ENCODE data around the gene OR2T6. TPM values are rescaled to one million over a fixed set of nuclear protein-coding genes. Genes with fewer than 3 reads are reported as not detected.

Gene OR2T6
- total RNA-seq, 4 donors from 2014 or later, result not detected

- intact Hi-C loops (cut with DNase I), result no loop called here
- H3K27ac ChIP-seq (replicated peaks in 1 of 4), result no peak overlapping the region
- WGBS, result 65% methylated on average over 2 of the region's 2 CpGs
- no peaks in the 10 kb centered on the region for H3K9me3 ChIP-seq
- no peak for TF ChIP-seq POLR2A (IDR thresholded peaks at IDR 0.05; ENCODE audit: low read depth)
- TF ChIP-seq CTCF (IDR thresholded peaks at IDR 0.05), result no peak
- TF ChIP-seq POLR2AphosphoS5 (IDR thresholded peaks at IDR 0.05), result no peak
- no peak for TF ChIP-seq EP300 (IDR thresholded peaks at IDR 0.05)
- peaks cover 0 to 11% (median 0%) of the 10 kb centered on the region in 4 donors for H3K27me3 ChIP-seq
- no peaks in the 10 kb centered on the region for H3K4me1 ChIP-seq
- no peaks in the 10 kb centered on the region for H3K36me3 ChIP-seq
- H3K4me3 ChIP-seq, result no peak overlapping the region
- no peak for DNase-seq (ENCODE audit: extremely low spot score)
Observed at GRCh38 chr1:248388426-248388825, 12.9 kb downstream of the OR2T6 start.

GRCh38 chr1:248393050-248393449 is 17.5 kb downstream of the OR2T6 start:
- 77% methylated on average over 2 of the region's 2 CpGs for WGBS
- no peak for DNase-seq (ENCODE audit: extremely low spot score)
- H3K27ac ChIP-seq (replicated peaks in 1 of 4), result no peak overlapping the region
- TF ChIP-seq POLR2A (IDR thresholded peaks at IDR 0.05; ENCODE audit: low read depth) (no peak), POLR2AphosphoS5 (IDR thresholded peaks at IDR 0.05) (no peak), EP300 (IDR thresholded peaks at IDR 0.05) (no peak), CTCF (IDR thresholded peaks at IDR 0.05) (no peak)
- no peaks in the 10 kb centered on the region for H3K9me3 ChIP-seq
- intact Hi-C loops (cut with DNase I), result no loop called here
- no peaks in the 10 kb centered on the region for H3K4me1 ChIP-seq
- H3K4me3 ChIP-seq, result no peak overlapping the region
- H3K27me3 ChIP-seq, result no peaks in the 10 kb centered on the region
- H3K36me3 ChIP-seq, result no peaks in the 10 kb centered on the region

- no peaks in the 10 kb centered on the region for H3K27me3 ChIP-seq
- H3K4me1 ChIP-seq, result no peaks in the 10 kb centered on the region
- no peaks in the 10 kb centered on the region for H3K9me3 ChIP-seq
- no peak within 1 kb of the TSS for H3K4me3 ChIP-seq
- 69% methylated on average over 3 of the region's 3 CpGs for WGBS
- intact Hi-C loops (cut with DNase I), result no loop called here
- TF ChIP-seq CTCF (IDR thresholded peaks at IDR 0.05) (no peak), POLR2A (IDR thresholded peaks at IDR 0.05; ENCODE audit: low read depth) (no peak), POLR2AphosphoS5 (IDR thresholded peaks at IDR 0.05) (no peak), EP300 (IDR thresholded peaks at IDR 0.05) (no peak)
- H3K36me3 ChIP-seq, result no peaks in the 10 kb centered on the region
- no peak within 1 kb of the TSS for H3K27ac ChIP-seq (replicated peaks in 1 of 4)
- DNase-seq (ENCODE audit: extremely low spot score), result no peak
Observed at GRCh38 chr1:248402748-248403147, 27.2 kb downstream of the OR2T6 start, which contains the start of gene OR2T1. Gene OR2T1 (plus strand): TSS chr1:248403048. CDS start chr1:248406148, 3,100 bp downstream.

GRCh38 chr1:248404024-248404423 is 28.5 kb downstream of the OR2T6 start:
- H3K4me3 ChIP-seq, result no peak overlapping the region
- WGBS, result 85% methylated on average over 6 of the region's 6 CpGs
- intact Hi-C loops (cut with DNase I), result no loop called here

More at GRCh38 chr1:248404024-248404423, 28.5 kb downstream of the OR2T6 start:
- no peaks in the 10 kb centered on the region for H3K27me3 ChIP-seq
- no peaks in the 10 kb centered on the region for H3K36me3 ChIP-seq
- H3K9me3 ChIP-seq, result no peaks in the 10 kb centered on the region
- TF ChIP-seq POLR2AphosphoS5 (IDR thresholded peaks at IDR 0.05) (no peak), POLR2A (IDR thresholded peaks at IDR 0.05; ENCODE audit: low read depth) (no peak), EP300 (IDR thresholded peaks at IDR 0.05) (no peak), CTCF (IDR thresholded peaks at IDR 0.05) (no peak)
- DNase-seq (ENCODE audit: extremely low spot score), result no peak
- no peak overlapping the region for H3K27ac ChIP-seq (replicated peaks in 1 of 4)
- H3K4me1 ChIP-seq, result no peaks in the 10 kb centered on the region
